Glomerular visceral epithelial cell (primary cell): Measurements from ENCODE around the gene MTFR1L.
A peak's percentile ranks its signal among the peaks of the same experiment; 100 is the strongest.

ENCODE experiments used
- DNase-seq: peaks from one replicate; pipeline ENCODE4 v3.0.0-alpha.2; 2016; ENCODE audit errors: extremely low spot score

The MTFR1L gene

GRCh38 chr1:25819491-25820246 lies at the start of gene MTFR1L:
MTFR1L (plus strand) TSS chr1:25819954; CDS start chr1:25823105, 3,151 bp downstream.
- peak; percentile 89 for DNase-seq

- no peak for DNase-seq
Measured at GRCh38 chr1:25770541-25771220, 49.1 kb upstream of the MTFR1L start.

DNA sequence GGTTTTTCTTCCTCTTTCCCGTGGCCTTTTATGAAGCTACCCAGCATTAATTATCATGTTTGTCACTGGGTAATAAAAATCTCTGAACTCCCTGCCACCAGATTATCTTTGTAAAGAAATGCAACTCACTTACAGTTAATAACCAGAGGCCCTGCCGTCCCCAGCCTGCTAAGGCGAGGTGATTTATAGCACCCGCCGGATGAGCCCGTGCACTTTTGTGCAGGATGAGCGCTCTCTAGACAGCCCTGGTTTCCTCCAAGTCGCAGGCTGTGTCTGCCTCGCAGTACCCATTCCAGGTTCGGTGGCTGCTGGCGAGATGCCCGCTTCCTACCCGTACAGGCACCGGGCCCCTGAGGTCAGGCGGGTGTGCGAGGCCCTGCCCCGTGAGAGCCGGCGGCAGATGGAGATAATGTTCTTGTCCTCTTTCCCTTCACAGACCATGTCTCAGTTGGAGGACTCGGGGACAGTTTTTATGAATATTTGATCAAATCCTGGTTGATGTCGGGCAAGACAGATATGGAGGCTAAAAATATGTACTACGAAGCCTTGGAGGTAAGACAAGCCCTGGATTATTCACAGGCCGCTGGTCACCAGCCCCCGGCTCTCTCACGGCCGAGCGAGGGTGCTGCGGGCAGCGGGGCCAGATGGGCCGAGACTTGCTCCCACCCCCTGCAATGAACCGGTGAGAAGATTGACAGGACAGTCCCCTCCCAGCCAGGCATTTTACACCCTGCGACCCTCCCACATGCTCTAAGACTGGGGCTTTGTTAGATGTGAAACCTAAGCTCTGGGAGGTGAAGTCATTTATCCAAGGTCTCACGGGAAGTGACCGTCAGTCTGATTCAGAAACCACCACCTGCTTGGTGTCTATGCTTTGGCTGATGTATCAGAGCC lies 48.3 kb upstream of the MTFR1L start:
- DNase-seq = peak; percentile 82

- no peak for DNase-seq
Measured at GRCh38 chr1:25772164-25772563, 47.6 kb upstream of the MTFR1L start.

- DNase-seq = no peak
Measured at GRCh38 chr1:25772692-25773245, 47.0 kb upstream of the MTFR1L start.

DNA sequence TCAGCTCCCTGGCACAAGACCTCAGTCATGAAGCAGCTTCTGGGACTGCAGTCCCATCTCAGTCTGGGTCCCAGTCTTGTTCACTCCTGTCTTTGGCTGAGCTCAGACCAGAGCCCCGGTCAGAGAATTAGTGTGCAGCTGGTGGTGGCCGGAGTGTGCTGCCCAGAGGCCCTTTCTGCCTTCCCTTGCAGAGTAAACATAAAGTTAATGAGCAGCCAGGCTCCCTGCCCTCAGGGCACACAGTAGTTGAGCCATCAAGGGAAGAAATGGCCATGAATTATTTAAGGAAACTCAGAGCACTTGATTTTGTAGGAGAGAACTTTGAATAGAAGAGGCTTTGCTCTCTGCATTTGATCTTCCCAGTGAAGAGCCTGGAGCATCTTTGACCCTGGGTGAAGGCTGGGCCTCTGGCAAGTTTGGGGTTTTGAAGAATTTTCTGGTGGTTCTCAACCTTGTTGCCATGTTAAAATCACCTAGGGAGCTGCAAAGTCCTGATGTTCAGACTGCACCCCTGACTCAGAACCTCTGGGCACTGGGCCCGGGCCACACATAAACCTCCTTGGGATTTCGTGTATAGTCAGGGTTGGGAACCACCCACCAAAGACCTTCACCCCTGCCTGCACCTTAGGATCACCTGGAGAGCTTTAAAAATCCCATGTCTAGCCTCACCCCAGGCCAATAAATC lies 46.2 kb upstream of the MTFR1L start:
- peak; percentile 80 for DNase-seq

DNA sequence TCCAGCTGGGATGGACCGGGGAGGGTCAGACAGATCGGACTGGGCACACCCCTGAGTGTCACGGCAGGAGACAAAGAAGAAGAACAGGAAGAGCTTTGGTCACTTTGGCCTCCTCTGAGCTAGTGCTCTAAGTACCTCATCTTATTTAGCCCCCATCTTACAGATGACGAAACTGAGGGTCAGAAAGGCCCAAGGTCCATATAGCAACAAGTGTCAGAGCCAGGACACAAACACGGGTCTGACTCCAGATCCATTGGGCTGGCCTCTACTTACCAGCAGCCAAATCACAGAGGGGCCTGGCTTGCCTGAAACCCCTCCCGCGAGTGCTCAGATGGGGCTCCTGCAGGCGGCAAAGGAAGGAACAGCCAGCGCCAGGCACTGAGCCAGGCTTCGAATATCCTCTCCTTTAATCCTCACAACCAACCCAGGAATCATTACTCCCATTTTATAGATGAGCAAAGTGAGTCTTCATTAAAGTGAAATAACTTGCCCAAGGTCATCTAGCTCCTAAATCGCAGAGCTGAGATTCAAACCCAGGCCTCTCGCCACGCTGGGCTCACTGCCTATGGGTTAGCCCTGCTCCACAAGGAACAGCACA lies 45.4 kb upstream of the MTFR1L start:
- DNase-seq = no peak

DNA sequence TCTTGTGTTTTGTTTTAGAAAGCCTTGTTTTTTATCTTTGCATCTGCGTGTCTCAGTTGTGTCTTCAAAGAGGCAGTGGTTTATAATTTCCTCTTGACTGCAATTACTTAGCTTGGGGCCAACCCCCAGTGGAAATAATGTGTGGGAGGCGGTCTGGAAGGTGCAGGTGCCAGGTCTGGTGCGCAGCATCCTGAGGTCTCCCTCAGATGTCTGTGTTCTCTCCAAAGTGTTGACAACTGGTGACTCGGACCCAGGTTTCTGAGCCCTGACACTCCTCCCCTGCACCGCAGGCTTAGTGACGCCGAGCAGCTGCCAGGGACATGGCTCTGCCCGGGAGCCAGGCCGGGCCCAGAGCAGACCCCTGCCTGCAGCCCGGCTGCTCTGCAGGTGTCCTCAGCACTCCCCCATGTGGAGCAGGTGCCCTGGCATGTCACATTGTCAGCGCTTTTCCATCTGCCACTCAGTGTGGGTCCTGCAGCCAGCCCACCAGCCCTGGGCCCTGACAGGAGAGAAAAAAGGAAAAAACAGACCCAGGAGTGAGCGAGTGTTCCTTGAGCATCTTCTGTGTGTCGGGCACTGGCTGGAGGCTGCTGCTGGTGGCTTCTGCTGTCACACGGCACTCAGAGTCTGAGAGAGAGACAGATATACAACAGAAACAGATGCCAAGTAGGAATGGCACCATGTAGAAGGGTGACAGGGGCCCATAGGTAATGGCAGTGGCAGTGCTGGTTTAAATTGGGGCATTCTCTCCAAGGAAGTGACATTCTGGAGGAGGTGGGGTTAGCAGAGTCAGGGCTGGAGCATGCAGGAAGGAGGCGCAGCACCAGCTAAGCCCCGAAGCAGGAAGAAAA lies 44.6 kb upstream of the MTFR1L start:
- DNase-seq = no peak

- DNase-seq = no peak
Measured at GRCh38 chr1:25779388-25779787, 40.4 kb upstream of the MTFR1L start.

DNA sequence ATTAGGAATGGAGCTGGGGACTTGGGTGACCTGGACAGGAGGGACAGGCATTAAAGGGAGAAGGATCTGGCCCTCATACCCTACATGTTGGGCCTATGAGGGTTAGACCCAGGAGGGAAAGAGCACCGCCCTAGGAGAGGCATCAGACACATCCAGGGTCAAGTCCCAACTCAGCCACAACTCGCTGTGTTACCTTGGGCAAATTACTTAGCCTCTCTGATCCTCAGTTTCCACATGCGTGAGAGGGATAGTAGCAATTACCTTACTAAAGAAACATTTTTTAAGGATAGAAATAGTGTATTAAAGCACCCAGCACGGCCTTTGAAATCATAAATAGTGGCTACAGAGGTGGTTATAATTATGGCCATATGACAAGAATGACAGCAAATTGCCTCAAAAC lies 39.9 kb upstream of the MTFR1L start:
- DNase-seq = no peak

DNA sequence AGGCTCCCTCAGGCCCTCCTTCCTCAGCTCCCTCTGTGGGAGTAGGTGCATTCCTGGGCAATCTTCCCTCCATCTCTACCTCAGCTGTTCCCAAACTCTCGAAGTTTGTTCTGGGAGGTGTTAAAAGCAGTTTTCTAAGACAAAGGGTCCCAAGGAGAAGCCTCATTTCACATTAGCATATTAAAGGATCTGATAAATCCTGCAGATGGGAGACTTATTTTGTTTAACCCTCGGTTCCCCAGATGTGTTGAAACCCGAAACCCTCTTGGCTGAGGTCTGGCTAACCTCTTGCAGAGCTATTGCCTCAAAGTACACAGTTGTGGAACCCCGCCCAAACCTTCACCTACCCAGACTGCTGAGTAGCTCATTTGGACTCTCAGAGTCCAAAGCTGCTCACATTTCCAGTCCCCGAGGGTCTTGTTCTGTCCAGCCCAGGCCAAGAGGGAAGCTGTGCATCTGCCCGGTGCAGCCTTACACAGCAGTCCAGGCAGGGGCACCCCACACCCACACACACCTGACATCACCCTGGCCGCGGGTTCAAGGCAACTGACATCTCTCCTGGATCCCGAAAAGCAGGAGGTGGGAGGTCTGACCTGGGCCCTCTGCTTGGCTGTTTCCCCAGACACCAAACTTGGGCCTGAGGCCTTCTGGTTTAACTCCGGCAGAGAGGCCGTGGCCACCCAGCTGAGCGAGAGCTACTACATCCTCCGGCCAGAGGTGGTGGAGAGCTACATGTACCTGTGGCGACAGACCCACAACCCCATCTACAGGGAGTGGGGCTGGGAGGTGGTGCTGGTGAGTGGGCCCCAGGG lies 39.2 kb upstream of the MTFR1L start:
- DNase-seq = no peak

DNA sequence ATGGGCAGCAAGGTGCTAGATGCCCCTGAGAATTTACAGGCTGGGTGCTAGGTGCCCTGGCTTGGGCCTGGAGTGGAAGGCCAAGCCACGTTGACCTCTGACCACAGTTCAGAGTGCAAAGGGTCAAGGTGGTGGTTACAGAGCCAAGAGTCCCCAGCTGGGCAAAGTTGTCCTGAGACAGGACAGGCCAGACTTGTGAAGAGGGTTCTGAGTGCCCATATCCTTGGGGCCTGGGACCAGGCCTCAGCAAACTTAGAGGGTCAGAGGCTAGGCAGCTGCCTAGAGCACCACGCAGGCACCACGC lies 38.7 kb upstream of the MTFR1L start:
- DNase-seq = no peak

DNA sequence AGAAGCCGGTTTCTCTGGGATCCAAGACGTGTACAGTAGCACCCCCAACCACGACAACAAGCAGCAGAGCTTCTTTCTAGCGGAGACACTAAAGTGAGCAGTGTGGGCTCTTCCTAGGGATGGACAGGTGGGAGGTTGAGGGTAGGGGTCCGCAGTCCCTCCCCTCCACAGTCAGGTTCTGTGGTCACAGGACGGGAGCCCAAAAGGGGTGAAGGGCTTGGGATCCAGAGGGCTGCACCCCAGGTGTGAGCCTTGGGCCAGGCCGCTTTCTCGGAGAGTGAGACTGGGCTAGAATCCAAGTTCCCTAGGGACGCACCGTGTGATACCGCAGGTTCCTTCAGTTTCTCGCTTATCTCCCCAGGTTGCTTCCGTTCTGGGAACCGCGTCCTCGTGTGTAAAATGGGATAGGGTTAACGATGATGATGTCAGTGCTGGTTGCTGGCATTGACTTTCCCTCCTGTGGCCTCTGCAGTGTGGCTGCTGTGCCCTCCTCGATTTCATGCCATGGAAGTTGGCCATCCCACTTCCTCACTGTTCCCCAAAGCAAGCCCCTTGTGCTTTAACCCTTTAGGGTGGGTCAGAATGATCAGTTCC lies 37.0 kb upstream of the MTFR1L start:
- DNase-seq = no peak

DNA sequence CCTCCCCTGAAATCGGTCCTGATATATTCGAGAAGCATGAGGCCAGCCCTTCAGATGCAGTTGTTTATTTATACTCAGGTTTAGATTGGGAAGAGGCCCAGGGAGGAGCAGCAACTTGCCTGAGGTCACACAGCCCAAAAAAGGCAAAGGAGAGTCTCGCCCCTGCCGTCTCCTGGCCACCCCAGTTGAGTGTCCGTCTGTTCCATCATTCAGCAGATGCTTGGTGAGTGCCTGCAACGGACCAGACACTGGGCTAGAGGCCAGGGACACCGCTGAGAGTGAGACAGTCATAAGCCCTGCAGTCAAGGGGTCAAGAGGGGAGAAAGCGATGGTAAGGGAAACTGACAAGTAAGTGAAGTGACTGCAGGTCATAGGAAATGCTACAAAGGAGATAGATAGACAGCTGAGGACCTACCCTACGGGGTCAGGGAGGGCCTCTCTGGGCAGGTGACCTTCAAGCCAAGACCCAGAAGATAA lies 35.1 kb upstream of the MTFR1L start:
- DNase-seq = no peak

- no peak for DNase-seq
Measured at GRCh38 chr1:25785333-25786067, 34.3 kb upstream of the MTFR1L start.

- DNase-seq = no peak
Measured at GRCh38 chr1:25786887-25787759, 32.6 kb upstream of the MTFR1L start.

GRCh38 chr1:25787760-25788166 lies 32.0 kb upstream of the MTFR1L start:
- no peak for DNase-seq
